Ishikawa (cell line): ENCODE results near the gene PRDM10.

Source experiments
- CEBPB ChIP-seq: IDR thresholded peaks from 2 replicates; pipeline ENCODE4 v1.6.1; 2012
- CREB1 ChIP-seq: IDR thresholded peaks from 2 replicates; pipeline ENCODE4 v1.6.1; 2012; ENCODE audit warnings: low read depth
- EGR1 ChIP-seq: IDR thresholded peaks from 2 replicates; pipeline ENCODE4 v1.6.1; 2012
- EP300 ChIP-seq: IDR thresholded peaks from 2 replicates; pipeline ENCODE4 v1.6.1; 2012; ENCODE audit warnings: borderline replicate concordance
- FOXM1 ChIP-seq: IDR thresholded peaks from 2 replicates; pipeline ENCODE4 v1.6.1; 2012; ENCODE audit warnings: low read depth, borderline replicate concordance
- MAX ChIP-seq: IDR thresholded peaks from 2 replicates; pipeline ENCODE4 v1.6.1; 2012
- NFIC ChIP-seq: IDR thresholded peaks from 2 replicates; pipeline ENCODE4 v1.6.1; 2012
- RAD21 ChIP-seq: IDR thresholded peaks from 2 replicates; pipeline ENCODE4 v1.6.1; 2012; ENCODE audit warnings: low read depth
- REST ChIP-seq: IDR thresholded peaks from 2 replicates; pipeline ENCODE4 v1.6.1; 2012; ENCODE audit warnings: low read depth, mild to moderate bottlenecking
- TAF1 ChIP-seq: IDR thresholded peaks from 2 replicates; pipeline ENCODE4 v1.6.1; 2012; ENCODE audit warnings: low read depth, mild to moderate bottlenecking
- TCF12 ChIP-seq: IDR thresholded peaks from 2 replicates; pipeline ENCODE4 v1.6.1; 2012; ENCODE audit warnings: low read depth
- TEAD4 ChIP-seq: IDR thresholded peaks from 2 replicates; pipeline ENCODE4 v1.6.1; 2012
- USF1 ChIP-seq: IDR thresholded peaks from 2 replicates; pipeline ENCODE4 v1.6.1; 2012
- YY1 ChIP-seq: IDR thresholded peaks from 2 replicates; pipeline ENCODE4 v1.6.1; 2012; ENCODE audit warnings: low read depth
- ZBTB7A ChIP-seq: IDR thresholded peaks from 2 replicates; pipeline ENCODE4 v1.6.1; 2012; ENCODE audit warnings: low read depth

PRDM10 gene

GRCh38 chr11:130043575-130043974 lies 40.9 kb upstream of the PRDM10 start:
- TF ChIP-seq TCF12 (no peak), FOXM1 (no peak), YY1 (no peak), NFIC (no peak), MAX (no peak), CREB1 (no peak), ZBTB7A (no peak), CEBPB (no peak), TAF1 (no peak), RAD21 (no peak), TEAD4 (no peak), EP300 (no peak), USF1 (no peak), EGR1 (no peak), REST (no peak)

GRCh38 chr11:130042093-130042591 lies 39.5 kb upstream of the PRDM10 start:
- no peak for TF ChIP-seq TAF1
- no peak for TF ChIP-seq YY1
- TF ChIP-seq FOXM1 = no peak
- TF ChIP-seq REST = no peak
- TF ChIP-seq CEBPB = no peak
- no peak for TF ChIP-seq USF1
- no peak for TF ChIP-seq TCF12
- no peak for TF ChIP-seq NFIC
- TF ChIP-seq RAD21 = no peak

- TF ChIP-seq CEBPB (no peak), USF1 (no peak), FOXM1 (no peak), ZBTB7A (no peak)
These were observed 37.8 kb upstream of the PRDM10 start for GRCh38 chr11:130040281-130040940.

DNA sequence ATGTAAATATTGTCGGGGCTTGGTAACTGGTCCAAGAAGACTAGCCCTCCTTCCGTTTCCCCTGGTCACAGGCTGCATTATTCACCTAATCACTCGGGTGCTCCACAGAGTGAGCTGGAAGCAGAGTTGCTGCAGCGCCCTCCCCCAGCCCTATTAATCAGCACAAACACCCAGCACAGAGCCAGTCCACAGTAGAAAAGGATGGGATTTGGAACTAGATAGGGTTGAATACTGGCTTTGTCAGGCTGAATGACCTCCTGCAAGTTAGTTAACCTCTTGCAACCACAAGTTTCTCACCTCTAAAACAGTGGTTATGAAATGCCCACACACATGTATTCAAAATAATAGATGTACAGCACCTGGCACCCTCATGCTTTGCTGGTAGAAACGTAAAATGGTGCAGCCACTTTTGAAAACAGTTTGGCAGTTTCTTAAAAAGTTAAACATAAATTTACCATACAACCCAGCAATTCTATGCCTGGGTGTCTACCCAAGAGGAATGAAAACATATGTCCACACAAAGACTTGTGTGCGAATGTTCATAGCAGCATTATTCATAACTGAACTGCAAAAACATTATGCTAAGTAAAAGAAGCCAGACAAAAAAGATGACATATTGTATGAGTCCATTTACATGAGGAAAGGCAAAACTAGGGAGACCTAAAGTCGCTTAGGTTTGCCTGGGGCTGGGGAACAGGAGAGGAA lies 35.4 kb upstream of the PRDM10 start:
- no peak for TF ChIP-seq EGR1
- TF ChIP-seq NFIC = no peak
- TF ChIP-seq ZBTB7A = no peak
- no peak for TF ChIP-seq MAX
- no peak for TF ChIP-seq RAD21
- TF ChIP-seq EP300 = no peak
- TF ChIP-seq TCF12 = no peak
- no peak for TF ChIP-seq TAF1
- no peak for TF ChIP-seq REST
